Transverse colon (tissue), 4 donors: ENCODE measurements around the gene TRIM7.

Experiments used
- CTCF ChIP-seq, 5 experiments: fragments of 200-600 bp in 3 of 5; fragments of 450-650 bp in 2 of 5; sonication (generic) in 3 of 5; IDR thresholded peaks; 1 replicate in 2 of 5; 2 replicates in 3 of 5; pipeline ENCODE4 v1.5.1; 2016 to 2017; ENCODE audit warnings: antibody characterized with exemption in 5 of 5, inconsistent platforms in 3 of 5, mild to moderate bottlenecking in 2 of 5, moderate library complexity in 1 of 5
- POLR2AphosphoS5 ChIP-seq, 3 donors: sonication (generic); formaldehyde crosslinking; IDR thresholded peaks; one replicate each; pipeline ENCODE4 v1.6.1; 2016; ENCODE audit warnings: antibody characterized with exemption in 3 of 3

GRCh38 chr5:181243564-181244343 lies 38.8 kb upstream of the TRIM7 start, which contains the start of gene RACK1:
- TF ChIP-seq POLR2AphosphoS5 (IDR thresholded peaks at IDR 0.05) = peak; percentile 50 to 85 (median 72)
- TF ChIP-seq CTCF (IDR thresholded peaks at IDR 0.05) = no peak
